Fibroblast of mammary gland (primary cell): ENCODE measurements around the gene EPHB2.

Source experiments
- DNase-seq: peaks from one replicate; pipeline ENCODE4 v3.0.0-alpha.2; 2010; ENCODE audit warnings: low read depth
- H3K4me3 ChIP-seq: 2 replicates; pipeline ENCODE4 v1.5.1; 2011; ENCODE audit warnings: low read depth, mild to moderate bottlenecking, low read length, moderate library complexity; ENCODE audit not compliant: control insufficient read depth
- TF ChIP-seq, protein P1 (sequence below): conservative IDR thresholded peaks from 2 replicates; pipeline ENCODE4 v1.5.1; 2011; ENCODE audit warnings: low read depth, low read length, inconsistent platforms; ENCODE audit not compliant: control insufficient read depth, insufficient read depth

EPHB2 gene

DNA sequence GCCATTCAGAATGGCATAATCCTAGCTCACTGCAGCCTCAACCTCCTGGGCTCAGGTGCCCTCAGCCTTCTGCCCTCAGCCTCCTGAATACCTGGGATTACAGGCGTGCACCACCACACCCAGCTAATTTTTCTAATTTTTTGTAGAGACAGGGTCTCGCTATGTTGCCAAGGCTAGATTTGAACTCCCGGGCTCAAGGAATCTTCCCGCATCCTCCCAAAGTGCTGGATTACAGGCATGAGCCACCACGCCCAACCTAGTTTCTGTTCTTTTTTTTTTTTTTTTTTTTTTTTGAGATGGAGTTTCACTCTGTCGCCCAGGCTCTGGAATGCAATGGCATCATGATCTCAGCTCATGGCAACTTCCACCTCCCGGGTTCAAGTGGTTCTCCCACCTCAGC lies 153.1 kb downstream of the EPHB2 start:
- no peak for DNase-seq
- H3K4me3 ChIP-seq, result no peak overlapping the region
- TF ChIP-seq, protein P1, sequence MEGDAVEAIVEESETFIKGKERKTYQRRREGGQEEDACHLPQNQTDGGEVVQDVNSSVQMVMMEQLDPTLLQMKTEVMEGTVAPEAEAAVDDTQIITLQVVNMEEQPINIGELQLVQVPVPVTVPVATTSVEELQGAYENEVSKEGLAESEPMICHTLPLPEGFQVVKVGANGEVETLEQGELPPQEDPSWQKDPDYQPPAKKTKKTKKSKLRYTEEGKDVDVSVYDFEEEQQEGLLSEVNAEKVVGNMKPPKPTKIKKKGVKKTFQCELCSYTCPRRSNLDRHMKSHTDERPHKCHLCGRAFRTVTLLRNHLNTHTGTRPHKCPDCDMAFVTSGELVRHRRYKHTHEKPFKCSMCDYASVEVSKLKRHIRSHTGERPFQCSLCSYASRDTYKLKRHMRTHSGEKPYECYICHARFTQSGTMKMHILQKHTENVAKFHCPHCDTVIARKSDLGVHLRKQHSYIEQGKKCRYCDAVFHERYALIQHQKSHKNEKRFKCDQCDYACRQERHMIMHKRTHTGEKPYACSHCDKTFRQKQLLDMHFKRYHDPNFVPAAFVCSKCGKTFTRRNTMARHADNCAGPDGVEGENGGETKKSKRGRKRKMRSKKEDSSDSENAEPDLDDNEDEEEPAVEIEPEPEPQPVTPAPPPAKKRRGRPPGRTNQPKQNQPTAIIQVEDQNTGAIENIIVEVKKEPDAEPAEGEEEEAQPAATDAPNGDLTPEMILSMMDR, result no peak

DNA sequence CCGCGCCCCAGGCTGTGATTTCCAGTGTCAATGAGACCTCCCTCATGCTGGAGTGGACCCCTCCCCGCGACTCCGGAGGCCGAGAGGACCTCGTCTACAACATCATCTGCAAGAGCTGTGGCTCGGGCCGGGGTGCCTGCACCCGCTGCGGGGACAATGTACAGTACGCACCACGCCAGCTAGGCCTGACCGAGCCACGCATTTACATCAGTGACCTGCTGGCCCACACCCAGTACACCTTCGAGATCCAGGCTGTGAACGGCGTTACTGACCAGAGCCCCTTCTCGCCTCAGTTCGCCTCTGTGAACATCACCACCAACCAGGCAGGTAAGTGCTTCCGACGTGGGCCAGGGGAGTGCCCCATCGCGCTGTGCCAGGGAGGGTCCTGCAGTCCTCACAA lies 154.2 kb downstream of the EPHB2 start:
- no peak for DNase-seq
- TF ChIP-seq, protein P1, result no peak
- no peak overlapping the region for H3K4me3 ChIP-seq

DNA sequence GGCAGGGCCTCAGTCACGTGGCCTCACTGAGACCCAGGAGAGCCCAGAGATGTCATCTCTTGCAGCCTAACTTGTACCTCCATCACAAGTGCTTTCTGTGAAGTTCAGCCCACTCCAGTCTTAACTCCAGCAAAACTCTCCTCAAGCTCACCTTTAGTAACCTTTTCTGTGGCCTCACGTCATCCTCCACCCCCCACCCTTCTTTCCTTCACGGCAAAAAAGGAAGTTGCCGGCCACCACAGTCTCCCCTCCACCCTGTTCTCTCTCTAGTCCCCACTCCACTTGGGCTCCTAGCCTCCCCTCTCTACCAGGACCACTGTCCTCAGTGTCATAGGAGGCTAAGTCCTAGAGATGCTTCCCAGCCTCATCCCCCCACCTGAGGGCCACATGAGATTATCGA lies 155.1 kb downstream of the EPHB2 start:
- TF ChIP-seq, protein P1, result no peak
- no peak overlapping the region for H3K4me3 ChIP-seq
- no peak for DNase-seq

DNA sequence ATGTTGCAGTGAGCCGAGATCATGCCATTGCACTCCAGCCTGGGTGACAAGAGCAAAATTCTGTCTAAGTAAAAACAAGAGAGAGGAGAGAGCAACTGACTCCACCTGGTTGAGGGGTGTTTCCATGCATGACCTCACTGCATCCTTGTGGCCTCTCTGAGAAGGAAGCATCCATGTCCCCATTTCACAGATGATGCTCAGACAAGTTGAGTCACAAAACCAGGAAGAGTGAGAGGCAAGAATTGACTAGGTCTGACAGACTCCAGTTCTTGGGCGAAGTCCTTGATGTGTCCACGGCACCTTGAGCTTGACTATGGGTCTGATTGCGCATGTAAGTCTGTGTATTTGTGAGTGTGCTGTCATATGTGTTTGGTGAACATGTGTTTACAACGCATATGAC lies 156.2 kb downstream of the EPHB2 start:
- no peak overlapping the region for H3K4me3 ChIP-seq
- no peak for DNase-seq
- TF ChIP-seq, protein P1, result no peak

DNA sequence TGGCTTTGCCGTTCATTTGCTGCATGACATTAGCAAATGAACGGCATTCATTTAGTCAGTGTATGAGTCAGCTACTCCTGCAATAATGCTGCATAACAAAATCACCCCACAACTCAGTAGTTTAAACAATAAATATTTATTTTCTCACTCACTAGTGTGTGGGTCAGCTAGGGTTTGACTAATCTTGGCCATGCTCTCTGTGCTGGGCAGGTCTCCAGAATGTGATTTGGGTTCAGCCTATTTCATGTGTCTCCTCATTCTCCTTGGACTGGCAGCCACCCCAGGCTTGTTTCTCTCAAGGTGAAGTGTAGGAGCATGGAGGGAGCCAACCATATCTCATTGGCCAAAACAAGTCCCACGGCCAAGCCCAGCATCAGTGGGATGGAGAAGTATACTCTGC lies 157.7 kb downstream of the EPHB2 start:
- peak; percentile 80 for DNase-seq
- TF ChIP-seq, protein P1, result no peak
- no peak overlapping the region for H3K4me3 ChIP-seq

DNA sequence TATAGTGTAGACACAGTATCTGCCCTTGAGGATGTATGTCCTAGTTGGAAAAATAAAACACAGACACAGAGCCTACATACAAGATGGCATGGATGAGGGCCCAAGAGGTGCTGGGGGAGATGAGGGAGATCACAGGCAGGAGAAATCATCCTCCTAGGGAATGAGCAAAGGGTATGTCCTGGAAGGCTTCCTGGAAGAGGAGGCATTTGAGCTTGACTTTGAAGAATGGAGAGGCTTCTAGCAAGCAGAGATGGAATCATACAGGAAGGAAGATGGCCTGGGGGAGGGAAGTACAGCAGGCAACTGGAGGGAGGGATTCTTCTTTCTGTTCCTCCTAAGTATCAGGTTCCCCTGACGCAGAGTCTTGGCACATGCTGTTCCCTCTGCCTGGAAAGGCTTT lies 158.7 kb downstream of the EPHB2 start:
- TF ChIP-seq, protein P1, result no peak
- no peak overlapping the region for H3K4me3 ChIP-seq
- DNase-seq, result peak; percentile 22

DNA sequence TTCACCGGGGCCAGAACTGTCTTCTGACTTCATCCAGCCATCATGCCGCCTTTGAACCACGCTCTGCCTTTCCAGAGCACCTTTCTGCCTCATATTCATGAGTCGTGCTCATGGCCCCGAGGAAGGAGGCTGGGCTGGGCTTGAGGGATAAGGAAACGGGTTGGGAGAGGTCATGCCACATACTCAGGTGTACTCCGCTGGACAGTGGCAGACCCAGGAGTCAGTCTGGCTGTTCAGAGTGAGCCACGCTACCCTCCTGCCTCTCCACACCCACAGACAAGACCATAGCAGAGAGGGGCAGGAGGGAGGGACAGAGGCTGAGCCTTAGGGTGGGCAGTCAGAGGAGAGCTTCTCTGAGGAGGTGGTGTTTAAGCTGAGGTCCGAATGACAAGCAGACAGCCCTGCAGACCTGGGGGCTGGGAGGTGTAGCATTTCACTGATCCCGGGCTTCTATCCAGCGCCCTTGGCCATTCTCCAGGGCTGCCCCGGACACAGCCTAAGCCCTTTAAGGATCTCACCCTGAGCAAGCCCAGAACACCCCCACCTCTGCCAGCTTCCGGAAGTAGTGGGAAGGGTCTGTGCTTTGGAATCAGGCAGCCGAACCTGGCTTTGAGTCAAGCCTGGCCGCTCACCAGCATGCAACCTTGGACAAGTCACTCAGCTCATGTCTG lies 159.7 kb downstream of the EPHB2 start:
- no peak overlapping the region for H3K4me3 ChIP-seq
- TF ChIP-seq, protein P1, result no peak
- peak; percentile 45 for DNase-seq
